ENCODE results near the gene TREM2.

TREM2 gene

DNA sequence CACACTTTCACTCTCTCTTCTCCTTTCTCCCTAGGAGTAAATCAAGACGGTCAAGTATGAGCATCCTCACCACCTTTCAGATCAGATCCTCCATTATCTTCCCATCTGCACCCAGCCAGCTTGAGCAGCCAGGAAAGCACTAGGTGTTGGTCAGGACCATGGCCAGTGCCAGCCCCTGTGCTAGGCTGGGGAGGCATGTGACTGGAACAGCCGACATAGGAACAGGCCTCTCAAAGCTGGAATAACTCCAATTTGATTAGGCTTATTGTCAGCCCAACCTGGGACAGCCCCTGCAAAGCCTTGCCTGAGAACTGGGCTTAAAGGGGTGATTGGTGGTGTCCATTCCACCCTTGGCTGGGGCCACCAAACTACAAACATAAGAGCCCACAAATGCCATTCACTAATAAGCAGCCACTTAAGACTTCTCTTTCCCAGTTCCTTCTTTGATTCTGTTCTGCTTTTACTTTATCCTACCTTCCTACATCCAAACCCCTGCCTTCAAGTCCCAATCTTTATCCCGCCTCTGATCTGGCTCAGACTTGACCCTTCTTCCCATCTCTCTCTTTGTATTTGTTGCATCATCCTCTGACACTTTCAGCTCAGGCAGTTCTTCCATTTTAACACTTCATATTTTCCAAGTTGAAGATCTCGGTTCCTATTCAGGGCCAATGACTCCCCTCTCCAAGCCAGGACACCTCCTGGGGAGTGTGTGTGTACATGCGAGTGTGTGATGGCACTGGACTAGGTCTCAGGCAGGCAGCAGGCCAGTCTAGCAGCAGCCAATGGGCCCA lies 4.5 kb upstream of the TREM2 start:
- no peaks in the 10 kb centered on the region for H3K9me3 Mint-ChIP-seq
- H3K4me1 Mint-ChIP-seq, result peaks cover 3% of the 10 kb centered on the region
- peaks cover 2% of the 10 kb centered on the region for H3K27me3 Mint-ChIP-seq
- no peak overlapping the region for H3K4me3 Mint-ChIP-seq
- H3K36me3 Mint-ChIP-seq, result no peaks in the 10 kb centered on the region
- no peak overlapping the region for H3K27ac Mint-ChIP-seq

GRCh38 chr6:41164551-41165120 lies 1.7 kb upstream of the TREM2 start:
- no peaks in the 10 kb centered on the region for H3K36me3 Mint-ChIP-seq
- peaks cover 3% of the 10 kb centered on the region for H3K4me1 Mint-ChIP-seq
- H3K9me3 Mint-ChIP-seq, result no peaks in the 10 kb centered on the region
- no peak overlapping the region for H3K27ac Mint-ChIP-seq
- no peaks in the 10 kb centered on the region for H3K27me3 Mint-ChIP-seq
- no peak overlapping the region for H3K4me3 Mint-ChIP-seq

DNA sequence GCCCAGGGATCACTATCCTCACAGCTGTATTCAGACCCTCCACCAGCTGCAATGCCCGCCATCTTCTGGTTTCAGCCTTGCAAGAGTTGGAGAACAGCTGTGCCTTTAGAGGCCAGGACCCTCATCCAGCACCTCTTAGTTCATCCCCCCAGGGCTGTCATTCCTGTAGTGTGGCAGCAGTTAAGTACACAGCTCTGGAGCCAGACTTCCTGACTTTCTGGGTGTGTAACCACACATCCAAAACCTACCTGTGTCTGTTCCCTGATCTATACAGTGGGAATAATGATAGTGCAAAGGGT lies 452 bp upstream of the TREM2 start:
- no peaks in the 10 kb centered on the region for H3K27me3 Mint-ChIP-seq
- H3K36me3 Mint-ChIP-seq, result no peaks in the 10 kb centered on the region
- H3K4me1 Mint-ChIP-seq, result no peaks in the 10 kb centered on the region

GRCh38 chr6:41161851-41162552 lies 914 bp downstream of the TREM2 start:
- H3K4me3 Mint-ChIP-seq, result no peak overlapping the region
- H3K9me3 Mint-ChIP-seq, result no peaks in the 10 kb centered on the region
- H3K27me3 Mint-ChIP-seq, result no peaks in the 10 kb centered on the region
- H3K4me1 Mint-ChIP-seq, result no peaks in the 10 kb centered on the region
- H3K27ac Mint-ChIP-seq, result no peak overlapping the region
- H3K36me3 Mint-ChIP-seq, result no peaks in the 10 kb centered on the region

More for the DNA sequence above, 452 bp upstream of the TREM2 start:
- Mint-ChIP-seq H3K9me3 (no peaks in the 10 kb centered on the region), H3K27ac (no peak overlapping the region), H3K4me3 (no peak overlapping the region)

- no peak overlapping the region for H3K4me3 Mint-ChIP-seq
- H3K9me3 Mint-ChIP-seq, result no peaks in the 10 kb centered on the region
- H3K27ac Mint-ChIP-seq, result no peak overlapping the region
- H3K27me3 Mint-ChIP-seq, result no peaks in the 10 kb centered on the region
- H3K4me1 Mint-ChIP-seq, result no peaks in the 10 kb centered on the region
- no peaks in the 10 kb centered on the region for H3K36me3 Mint-ChIP-seq
Observed at GRCh38 chr6:41161380-41161779, 1.5 kb downstream of the TREM2 start.

DNA sequence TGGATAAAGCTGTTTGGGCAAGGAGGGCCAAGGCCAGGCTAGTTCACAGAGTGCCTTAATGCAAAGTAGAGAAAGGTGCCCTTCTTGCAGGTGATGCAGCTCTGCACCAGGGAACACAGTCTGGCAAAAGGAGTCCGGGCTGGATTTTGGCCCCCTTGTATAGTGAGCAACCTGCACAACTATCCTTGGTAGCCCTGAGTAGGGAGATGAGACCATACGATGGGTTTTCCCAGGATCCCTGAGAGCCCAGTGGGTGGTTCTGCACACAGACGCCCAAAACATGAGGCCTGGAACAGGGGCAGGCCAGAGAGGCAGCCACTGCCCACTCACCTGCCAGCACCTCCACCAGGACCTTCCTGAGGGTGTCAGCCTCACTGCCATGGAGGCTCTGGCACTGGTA lies 2.0 kb downstream of the TREM2 start:
- H3K4me1 Mint-ChIP-seq, result no peaks in the 10 kb centered on the region
- H3K27ac Mint-ChIP-seq, result no peak overlapping the region
- H3K27me3 Mint-ChIP-seq, result no peaks in the 10 kb centered on the region
- H3K9me3 Mint-ChIP-seq, result no peaks in the 10 kb centered on the region
- no peak overlapping the region for H3K4me3 Mint-ChIP-seq
- no peaks in the 10 kb centered on the region for H3K36me3 Mint-ChIP-seq

- Mint-ChIP-seq H3K4me1 (no peaks in the 10 kb centered on the region), H3K9me3 (no peaks in the 10 kb centered on the region), H3K27me3 (no peaks in the 10 kb centered on the region), H3K36me3 (no peaks in the 10 kb centered on the region), H3K4me3 (no peak overlapping the region), H3K27ac (no peak overlapping the region)
Observed at GRCh38 chr6:41159415-41160082, 3.4 kb downstream of the TREM2 start.

DNA sequence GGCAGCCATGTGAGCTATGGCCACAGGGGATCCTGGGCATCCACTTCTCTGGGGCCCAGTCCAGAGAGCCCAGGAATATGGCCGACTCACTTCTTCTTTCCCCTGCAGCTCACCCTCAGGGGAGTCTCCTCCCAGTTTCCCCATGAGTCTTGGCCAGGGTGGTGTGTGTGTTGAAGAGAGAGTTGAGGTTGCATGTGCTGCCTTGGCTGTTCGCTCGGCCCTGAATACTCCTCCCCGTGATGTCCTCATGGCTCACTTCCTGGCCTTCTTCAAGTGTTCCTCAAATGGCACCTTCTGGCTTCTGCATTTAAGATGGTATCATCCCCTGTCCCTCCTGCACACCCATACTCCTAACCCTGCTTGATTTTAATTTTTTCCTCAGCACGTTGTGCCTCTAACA lies 5.6 kb downstream of the TREM2 start:
- no peak overlapping the region for H3K4me3 Mint-ChIP-seq
- no peaks in the 10 kb centered on the region for H3K36me3 Mint-ChIP-seq
- H3K4me1 Mint-ChIP-seq, result peaks cover 5% of the 10 kb centered on the region
- no peaks in the 10 kb centered on the region for H3K27me3 Mint-ChIP-seq
- no peak overlapping the region for H3K27ac Mint-ChIP-seq
- no peaks in the 10 kb centered on the region for H3K9me3 Mint-ChIP-seq

- Mint-ChIP-seq H3K9me3 (no peaks in the 10 kb centered on the region), H3K27me3 (no peaks in the 10 kb centered on the region), H3K36me3 (no peaks in the 10 kb centered on the region), H3K27ac (no peak overlapping the region), H3K4me1 (peaks cover 5% of the 10 kb centered on the region), H3K4me3 (no peak overlapping the region)
Observed at GRCh38 chr6:41156771-41157170, 6.1 kb downstream of the TREM2 start.

DNA sequence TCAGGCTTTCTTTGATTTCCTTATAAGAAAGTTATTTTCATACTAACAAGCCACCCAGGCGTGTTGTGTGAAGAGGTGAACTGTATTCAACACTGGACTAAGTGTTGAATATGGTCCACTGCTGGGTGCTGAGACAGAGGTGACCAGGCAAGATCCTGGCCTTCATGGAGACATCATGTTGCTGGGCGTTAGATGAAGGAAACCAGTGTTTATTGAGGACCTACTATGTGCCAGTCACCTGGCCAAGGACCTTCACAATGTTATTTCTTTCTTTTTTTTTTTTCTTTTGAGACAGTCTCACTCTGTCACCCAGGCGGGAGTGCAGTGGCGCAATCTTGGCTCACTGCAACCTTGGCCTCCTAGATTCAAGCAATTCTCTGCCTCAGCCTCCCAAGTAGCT lies 6.9 kb downstream of the TREM2 start:
- Mint-ChIP-seq H3K4me3 (no peak overlapping the region), H3K4me1 (peaks cover 11% of the 10 kb centered on the region), H3K27ac (no peak overlapping the region), H3K27me3 (no peaks in the 10 kb centered on the region), H3K36me3 (no peaks in the 10 kb centered on the region), H3K9me3 (no peaks in the 10 kb centered on the region)

DNA sequence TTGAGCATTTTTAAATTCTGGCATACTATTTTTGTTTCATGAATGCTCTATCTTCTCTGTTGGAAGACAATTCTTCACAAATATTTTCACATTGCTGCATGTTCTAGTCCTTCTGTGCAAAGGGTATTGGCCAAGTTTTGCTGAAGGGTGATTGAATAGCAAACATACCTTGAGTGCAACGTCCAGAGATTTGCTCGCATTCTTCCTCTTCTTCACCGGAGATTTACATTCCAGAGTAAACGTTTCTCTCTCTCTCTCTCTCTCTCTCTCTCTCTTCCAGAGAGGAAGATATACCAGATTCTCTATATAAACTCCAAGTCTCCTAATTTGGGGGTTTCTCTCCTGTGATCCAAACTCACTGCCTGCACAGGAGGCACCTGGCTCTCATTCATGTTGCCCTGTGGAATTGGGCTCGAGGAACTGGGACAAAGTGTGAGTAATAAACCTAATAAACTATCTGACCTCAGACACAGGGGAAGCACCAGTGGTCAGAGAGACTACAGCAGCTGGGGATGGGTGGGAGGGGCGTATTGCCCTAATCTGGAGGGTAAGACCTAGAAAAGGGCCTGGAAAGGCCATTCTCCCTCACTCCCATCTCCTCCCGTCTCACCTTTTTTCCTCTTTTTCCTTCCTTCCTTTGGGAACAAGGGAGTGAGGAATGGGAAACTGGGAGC lies 7.6 kb downstream of the TREM2 start:
- no peaks in the 10 kb centered on the region for H3K36me3 Mint-ChIP-seq
- no peaks in the 10 kb centered on the region for H3K27me3 Mint-ChIP-seq

DNA sequence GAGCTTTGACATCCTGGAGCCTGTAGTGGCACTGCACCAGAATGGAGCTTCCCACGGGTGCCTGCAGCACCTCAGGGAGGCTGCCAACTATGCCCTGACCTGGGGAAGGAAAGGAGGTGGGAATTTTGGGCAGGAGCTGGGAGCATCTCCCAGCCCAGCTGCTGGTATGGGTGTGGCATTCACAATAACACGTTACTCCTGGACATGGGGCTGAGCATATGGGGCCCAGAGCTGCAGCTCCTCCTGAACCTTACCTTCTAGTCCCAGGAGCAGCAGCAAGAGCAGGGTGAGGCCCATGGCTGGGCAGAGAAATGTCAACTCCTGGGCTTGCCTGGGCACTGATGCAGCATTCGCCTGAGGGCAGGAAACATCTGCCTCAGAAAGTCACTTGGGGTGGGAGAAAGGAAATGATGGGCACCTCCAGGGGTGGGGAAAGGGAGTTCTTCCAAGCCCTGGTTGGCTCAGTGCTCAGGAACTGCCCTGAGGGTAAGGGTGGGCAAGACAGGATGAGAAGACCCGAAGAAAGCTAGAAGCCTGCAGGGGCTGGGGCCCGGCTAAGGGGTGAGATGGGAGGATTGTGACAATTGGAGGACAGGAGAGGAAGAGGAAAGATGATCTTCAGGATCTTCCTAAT lies 8.8 kb downstream of the TREM2 start, which contains the start of gene TREML1:
Gene TREML1, minus strand, starts transcription at position 356 of the 634 bp plus-strand sequence. Its CDS starts 59 bp downstream, at position 297.
- no peaks in the 10 kb centered on the region for H3K9me3 Mint-ChIP-seq
- no peaks in the 10 kb centered on the region for H3K36me3 Mint-ChIP-seq
- no peak within 1 kb of the TSS for H3K27ac Mint-ChIP-seq
- H3K4me1 Mint-ChIP-seq, result peaks cover 11% of the 10 kb centered on the region
- H3K27me3 Mint-ChIP-seq, result no peaks in the 10 kb centered on the region
- H3K4me3 Mint-ChIP-seq, result no peak within 1 kb of the TSS

More for the DNA sequence above, 7.6 kb downstream of the TREM2 start:
- Mint-ChIP-seq H3K9me3 (no peaks in the 10 kb centered on the region), H3K27ac (no peak overlapping the region), H3K4me3 (no peak overlapping the region), H3K4me1 (peaks cover 11% of the 10 kb centered on the region)

DNA sequence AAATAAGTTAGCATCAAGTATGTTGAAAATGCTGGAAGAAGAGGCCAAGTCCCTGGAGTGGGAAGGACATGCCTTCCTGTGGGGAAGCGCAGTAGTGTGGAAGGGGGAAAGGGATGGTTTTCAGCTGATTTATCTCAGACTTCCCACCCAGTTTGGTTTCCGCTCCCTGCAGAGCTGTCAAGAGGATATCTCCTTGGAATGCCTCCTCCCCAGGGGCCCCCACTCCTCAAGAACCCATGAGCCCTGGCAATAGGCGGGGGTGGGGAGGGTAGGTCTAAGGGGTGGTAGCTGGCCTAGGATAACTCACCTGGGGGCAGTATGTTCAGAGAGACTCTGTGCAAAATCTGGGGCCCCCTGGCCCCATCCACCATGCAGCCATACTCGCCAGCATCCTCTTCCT lies 9.5 kb downstream of the TREM2 start:
- Mint-ChIP-seq H3K27ac (no peak overlapping the region), H3K4me3 (no peak overlapping the region), H3K36me3 (peaks cover 2% of the 10 kb centered on the region), H3K4me1 (peaks cover 16% of the 10 kb centered on the region), H3K27me3 (no peaks in the 10 kb centered on the region), H3K9me3 (no peaks in the 10 kb centered on the region)

DNA sequence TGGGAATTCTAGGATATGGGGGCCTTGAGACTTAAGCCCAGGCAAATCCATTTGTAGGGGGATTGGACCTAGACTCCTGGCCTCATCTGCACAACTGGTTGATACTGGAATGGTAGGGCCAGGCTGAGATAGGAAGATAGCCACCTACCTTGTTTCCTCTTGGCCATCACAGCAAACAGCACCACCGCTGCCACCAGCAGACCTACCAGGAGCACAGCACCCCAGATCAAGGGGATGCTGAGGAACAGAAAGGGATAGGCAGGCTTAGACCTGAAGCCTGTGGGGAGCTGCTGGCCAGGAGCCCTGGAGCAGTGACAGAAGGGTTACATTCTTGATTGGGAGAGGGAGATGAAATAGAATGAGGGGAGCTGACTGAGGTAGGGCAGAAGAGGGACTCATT lies 12.2 kb downstream of the TREM2 start:
- peaks cover 2% of the 10 kb centered on the region for H3K36me3 Mint-ChIP-seq
- H3K4me1 Mint-ChIP-seq, result peaks cover 28% of the 10 kb centered on the region
- peaks cover under 1% of the 10 kb centered on the region for H3K9me3 Mint-ChIP-seq
- no peak overlapping the region for H3K4me3 Mint-ChIP-seq
- peak overlapping the region; percentile 5 for H3K27ac Mint-ChIP-seq
- H3K27me3 Mint-ChIP-seq, result no peaks in the 10 kb centered on the region

DNA sequence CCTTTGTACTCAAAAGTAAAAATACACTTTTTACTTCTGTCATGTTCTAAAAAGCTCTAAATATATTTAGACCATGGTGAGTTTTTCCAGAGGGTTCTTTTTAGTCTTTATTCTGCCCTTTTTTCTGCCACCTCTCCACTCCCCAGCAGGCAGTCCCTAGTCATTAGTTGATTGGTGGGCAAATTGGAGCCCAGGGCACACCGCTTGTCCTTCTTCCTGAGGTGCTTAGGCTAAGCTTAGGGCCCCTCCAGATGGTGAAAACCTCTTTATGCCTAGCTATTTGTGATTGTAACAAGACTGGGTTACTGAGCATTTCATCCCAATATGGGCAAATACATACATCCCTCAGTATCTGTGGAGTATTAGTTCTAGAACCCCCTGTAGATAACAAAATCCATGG lies 15.0 kb downstream of the TREM2 start:
- Mint-ChIP-seq H3K36me3 (peaks cover 8% of the 10 kb centered on the region), H3K4me1 (peaks cover 23% of the 10 kb centered on the region), H3K9me3 (peaks cover 7% of the 10 kb centered on the region), H3K27ac (peak overlapping the region; percentile 5), H3K4me3 (no peak overlapping the region), H3K27me3 (no peaks in the 10 kb centered on the region)
